NCI-H128 (cell line): ENCODE data around the gene FSIP1.

Experiments used
- DNase-seq: peaks from one replicate; lab custom pipeline; 2025; ENCODE audit not compliant: unreplicated experiment; lab: John Stamatoyannopoulos, UW

The FSIP1 gene

GRCh38 chr15:39690881-39691634 lies 91.6 kb downstream of the FSIP1 start:
- DNase-seq, result no peak

- DNase-seq, result no peak
These were observed 94.7 kb downstream of the FSIP1 start for GRCh38 chr15:39687965-39688364.

GRCh38 chr15:39685999-39686613 lies 96.5 kb downstream of the FSIP1 start:
- DNase-seq, result no peak

- DNase-seq, result no peak
These were observed 97.3 kb downstream of the FSIP1 start for GRCh38 chr15:39685367-39685766.

GRCh38 chr15:39684233-39684632 lies 98.4 kb downstream of the FSIP1 start:
- no peak for DNase-seq

- DNase-seq, result no peak
These were observed 100.3 kb downstream of the FSIP1 start for GRCh38 chr15:39682366-39682765.

- no peak for DNase-seq
These were observed 101.8 kb downstream of the FSIP1 start for GRCh38 chr15:39680868-39681267.

- DNase-seq, result no peak
These were observed 110.0 kb downstream of the FSIP1 start for GRCh38 chr15:39672666-39673065.

GRCh38 chr15:39672184-39672583 lies 110.5 kb downstream of the FSIP1 start:
- DNase-seq, result no peak

- no peak for DNase-seq
These were observed 112.0 kb downstream of the FSIP1 start for GRCh38 chr15:39670687-39671086.

- DNase-seq, result no peak
These were observed 113.0 kb downstream of the FSIP1 start for GRCh38 chr15:39669661-39670060.

GRCh38 chr15:39669241-39669640 lies 113.4 kb downstream of the FSIP1 start:
- no peak for DNase-seq

GRCh38 chr15:39668457-39668856 lies 114.2 kb downstream of the FSIP1 start:
- no peak for DNase-seq

- no peak for DNase-seq
These were observed 115.1 kb downstream of the FSIP1 start for GRCh38 chr15:39667382-39668127.

- no peak for DNase-seq
These were observed 116.0 kb downstream of the FSIP1 start for GRCh38 chr15:39666677-39667076.

- DNase-seq, result no peak
These were observed 116.9 kb downstream of the FSIP1 start for GRCh38 chr15:39665629-39666250.

- no peak for DNase-seq
These were observed 118.9 kb downstream of the FSIP1 start for GRCh38 chr15:39663704-39664250.

- DNase-seq, result no peak
These were observed 120.9 kb downstream of the FSIP1 start for GRCh38 chr15:39661776-39662175.

GRCh38 chr15:39658740-39659139 lies 123.9 kb downstream of the FSIP1 start:
- no peak for DNase-seq

- DNase-seq, result no peak
These were observed 125.0 kb downstream of the FSIP1 start for GRCh38 chr15:39657668-39658067.

- DNase-seq, result no peak
These were observed 125.5 kb downstream of the FSIP1 start for GRCh38 chr15:39657181-39657580.
